Measurements from ENCODE around the gene PIK3AP1.
"Not testable (repeated sequence)": the region's sequence is repeated elsewhere in the genome, so short reads cannot be mapped to it uniquely, and the experiment has no call there.

PIK3AP1 gene

DNA sequence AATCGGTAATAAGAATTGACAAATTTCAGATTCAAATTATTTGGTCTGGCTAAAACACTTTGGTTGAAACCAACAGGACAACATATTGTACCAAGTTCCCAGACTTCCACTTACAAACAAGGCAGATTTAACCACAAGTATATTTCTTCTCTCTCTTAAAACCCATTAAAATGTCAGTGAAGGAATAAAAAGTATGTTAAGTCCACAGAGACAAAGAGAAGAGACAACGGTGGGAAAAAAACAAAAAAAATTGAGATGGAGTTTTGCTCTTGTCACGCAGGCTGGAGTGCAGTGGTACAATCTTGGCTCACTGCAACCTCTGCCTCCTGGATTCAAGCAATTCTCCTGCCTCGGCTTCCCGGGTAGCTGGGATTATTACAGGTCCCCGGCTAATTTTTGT, 149.8 kb downstream of the PIK3AP1 start:
- Histone ChIP-seq H3K27ac (no peak overlapping the region), H3K4me3 (no peak overlapping the region)

DNA sequence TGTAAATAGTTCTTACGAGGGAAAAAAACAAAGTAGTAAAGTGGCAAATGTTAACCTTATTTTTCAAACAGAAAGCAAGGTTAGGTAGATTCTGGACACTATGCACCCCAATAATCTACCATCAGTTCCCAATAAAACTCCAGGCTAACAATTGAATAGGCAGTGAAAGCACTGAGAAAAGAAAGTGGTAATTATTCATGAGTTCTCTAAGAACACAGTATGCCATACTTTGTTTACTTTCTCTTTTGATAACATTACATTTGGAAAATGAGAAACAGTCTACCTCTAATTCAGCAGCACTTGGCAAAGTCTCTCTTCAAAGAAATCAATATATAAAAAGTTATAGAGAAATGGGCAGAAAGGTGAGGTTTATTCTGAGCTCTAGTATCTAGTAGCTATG, 151.9 kb downstream of the PIK3AP1 start:
- Histone ChIP-seq H3K27ac (no peak overlapping the region), H3K4me3 (no peak overlapping the region)

- Histone ChIP-seq H3K27ac (no peak overlapping the region), H3K4me3 (no peak overlapping the region)
These were observed 154.5 kb downstream of the PIK3AP1 start for GRCh38 chr10:96565774-96566173.

DNA sequence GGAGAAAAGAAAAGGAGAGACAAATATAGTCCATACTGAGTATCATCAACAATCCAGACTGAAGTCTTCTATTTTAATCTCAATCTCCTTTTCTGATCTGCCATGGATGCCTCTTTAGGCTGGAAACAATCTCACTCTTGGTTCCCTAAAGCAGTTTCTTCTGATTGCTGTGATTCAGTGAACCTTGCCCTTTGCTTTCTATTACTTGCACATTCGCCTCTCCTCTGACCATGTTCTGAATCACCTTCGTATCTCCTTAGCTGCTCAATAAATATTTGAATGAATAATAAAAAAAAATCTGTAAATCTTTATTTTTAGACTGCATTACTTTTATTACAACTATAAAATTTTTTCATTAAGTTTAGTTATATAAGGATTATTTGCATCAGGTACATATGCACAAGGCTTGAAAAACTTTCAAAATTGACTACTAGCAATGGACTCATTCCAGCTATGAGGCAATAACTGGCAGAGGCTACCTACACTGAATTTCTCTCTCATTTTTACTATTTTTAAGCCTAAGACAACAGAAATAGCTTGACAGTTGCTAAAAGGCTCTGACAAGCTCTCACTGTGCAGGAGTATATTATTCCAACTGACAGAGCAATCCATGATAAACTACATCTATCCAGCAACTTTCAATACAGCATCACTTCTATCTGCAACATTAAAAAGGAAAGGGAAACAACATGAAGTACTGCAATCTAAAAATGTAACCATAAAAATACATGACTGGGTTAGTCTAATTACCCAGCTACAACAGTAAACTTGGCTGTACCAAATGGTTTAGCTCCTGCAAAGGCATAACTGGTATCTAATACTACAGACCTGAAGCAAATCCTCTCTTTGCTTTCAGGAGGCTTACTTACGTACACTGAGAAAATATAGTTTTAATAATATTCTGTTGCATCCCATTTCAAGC, 159.1 kb downstream of the PIK3AP1 start:
- Histone ChIP-seq H3K27ac (no peak overlapping the region), H3K4me3 (no peak overlapping the region)

DNA sequence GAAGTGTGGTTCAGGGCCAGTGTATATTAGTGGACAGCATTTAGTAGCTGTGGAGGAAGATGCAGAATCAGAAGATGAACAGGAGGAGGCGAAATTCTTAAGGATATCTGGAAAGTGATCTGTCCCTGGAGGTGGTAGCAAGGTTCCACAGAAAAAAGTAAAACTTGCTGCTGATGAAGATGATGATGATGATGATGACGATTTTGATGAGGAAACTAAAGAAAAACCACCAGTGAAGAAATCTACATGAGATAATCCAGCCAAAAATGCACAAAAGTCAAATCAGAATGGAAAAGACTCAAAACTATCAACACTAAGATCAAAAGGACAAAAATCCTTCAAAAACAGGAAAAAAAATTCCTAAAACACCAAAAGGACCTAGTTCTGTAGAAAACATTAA, 159.8 kb downstream of the PIK3AP1 start:
- Histone ChIP-seq H3K4me3 (no peak overlapping the region), H3K27ac (no peak overlapping the region)

GRCh38 chr10:96556003-96556402, 164.3 kb downstream of the PIK3AP1 start:
- H3K27ac ChIP-seq: no peak overlapping the region
- H3K4me3 ChIP-seq: no peak overlapping the region

DNA sequence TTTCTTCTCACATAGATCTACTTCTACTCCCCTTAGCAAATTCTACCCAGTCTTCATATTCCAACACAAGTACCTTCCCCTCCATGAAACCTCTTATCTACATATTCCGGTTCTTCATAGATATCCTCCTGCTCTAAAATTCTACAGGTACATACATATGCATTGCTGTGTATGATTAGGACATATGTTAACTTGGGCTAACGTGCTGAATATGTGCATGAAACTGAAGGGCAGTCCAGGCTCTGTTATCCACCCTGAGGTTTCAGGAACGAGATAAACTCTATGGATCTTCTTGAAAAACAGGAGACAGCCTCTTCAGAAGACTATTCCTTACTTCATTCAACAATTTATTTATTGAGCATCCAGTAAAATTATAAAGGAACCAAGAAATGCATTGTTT, 165.0 kb downstream of the PIK3AP1 start:
- Histone ChIP-seq H3K27ac (no peak overlapping the region), H3K4me3 (no peak overlapping the region)

- H3K27ac ChIP-seq: no peak overlapping the region
These were observed 171.7 kb downstream of the PIK3AP1 start for GRCh38 chr10:96548589-96548988.

GRCh38 chr10:96545558-96545957, 174.8 kb downstream of the PIK3AP1 start:
- not testable (repeated sequence) for H3K4me3 ChIP-seq

More at GRCh38 chr10:96548589-96548988, 171.7 kb downstream of the PIK3AP1 start:
- no peak overlapping the region for H3K4me3 ChIP-seq

More at GRCh38 chr10:96545558-96545957, 174.8 kb downstream of the PIK3AP1 start:
- not testable (repeated sequence) for H3K27ac ChIP-seq

Data from skin epidermis (tissue), 12 donors.